GM18520 (cell line): ENCODE results near the gene PPARA.

Source experiments
- ATAC-seq: cut with Tn5 transposase; IDR thresholded peaks from one replicate; pipeline ENCODE4 v1.9.1; 2021; ENCODE audit not compliant: unreplicated experiment

Gene PPARA

GRCh38 chr22:46290121-46290842, 140.0 kb downstream of the PPARA start:
- no peak for ATAC-seq

- ATAC-seq = no peak
Observed at GRCh38 chr22:46290843-46291785, 140.8 kb downstream of the PPARA start.

GRCh38 chr22:46292173-46292572, 141.8 kb downstream of the PPARA start:
- ATAC-seq = no peak

GRCh38 chr22:46292732-46293131, 142.4 kb downstream of the PPARA start:
- ATAC-seq = no peak
